Activated CD4-positive, alpha-beta T cell treated with anti-CD3 and anti-CD28 coated beads, Interleukin-2, amount 50 U/mL, for 24 hours (primary cell): ENCODE measurements around the gene UBAC1.
"Not testable (repeated sequence)": the region's sequence is repeated elsewhere in the genome, so short reads cannot be mapped to it uniquely, and the experiment has no call there.

ENCODE experiments used
- DNase-seq, 2 donors: peaks; one replicate each; pipeline ENCODE4 v3.0.0-alpha.2; 2020; ENCODE audit warnings: low read depth in 1 of 2, low spot score in 1 of 2

Gene UBAC1

DNA sequence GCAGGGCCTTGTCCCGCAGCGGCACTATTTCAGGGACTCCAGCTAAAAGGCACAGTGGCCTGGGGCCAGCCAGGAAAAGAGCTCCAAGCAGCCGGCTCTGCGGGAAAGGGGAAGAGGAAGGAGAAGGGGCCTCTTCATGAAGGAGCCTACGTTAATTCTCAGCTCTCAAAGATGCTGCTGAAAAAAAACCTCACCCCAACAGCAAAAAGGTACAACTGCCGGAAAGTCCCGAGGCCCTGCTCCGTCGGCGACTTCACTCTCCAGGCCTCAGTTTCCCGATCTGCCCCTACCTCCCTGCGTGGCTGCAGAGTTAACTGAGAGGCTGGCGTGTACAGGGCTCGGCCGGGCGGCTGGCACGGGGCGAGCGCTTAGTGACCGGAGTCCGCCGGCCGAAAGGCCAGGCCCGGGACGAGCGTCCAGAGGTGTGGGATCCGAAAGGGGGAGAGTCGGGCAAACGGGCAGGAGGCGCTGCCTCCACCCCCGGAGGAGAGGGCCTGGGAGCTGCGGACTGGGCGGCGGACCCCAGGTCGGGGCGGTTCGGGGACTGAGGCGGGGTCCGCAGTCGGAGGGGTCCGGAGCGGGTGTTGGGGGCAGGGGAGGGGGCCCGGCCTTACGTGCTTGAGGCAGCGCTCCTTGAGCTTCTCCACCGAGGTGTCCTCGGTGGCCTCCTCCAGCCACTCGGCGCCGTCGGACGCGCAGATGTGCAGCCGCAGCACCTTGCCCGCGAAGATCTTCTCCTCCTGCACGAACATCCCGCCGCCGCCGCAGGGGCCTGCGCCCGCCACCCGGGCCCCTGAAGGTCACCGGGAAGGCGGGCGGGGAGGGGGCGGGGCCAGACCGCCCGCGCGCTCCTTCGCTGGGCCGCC lies 529 bp downstream of the UBAC1 start:
- DNase-seq: no peak

DNA sequence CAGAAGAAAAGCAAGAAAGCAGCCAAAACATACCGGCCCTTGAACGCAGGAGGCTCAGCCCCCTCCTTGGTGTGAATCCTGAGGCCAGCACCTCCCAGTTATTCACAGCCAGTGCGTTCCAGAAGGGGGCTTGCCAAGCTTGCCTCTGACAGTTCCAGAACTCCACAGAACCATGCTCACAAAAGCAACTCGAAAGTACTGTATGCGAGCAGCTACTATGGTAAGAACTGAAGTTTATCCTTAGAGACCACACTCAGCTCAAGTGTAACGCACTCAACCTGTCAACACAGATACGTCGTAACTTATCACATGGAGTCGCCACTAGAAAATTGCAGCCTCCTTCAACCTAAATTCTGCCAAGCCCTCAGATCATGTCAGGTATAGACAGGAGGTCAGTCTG lies 1.4 kb downstream of the UBAC1 start:
- no peak for DNase-seq

DNA sequence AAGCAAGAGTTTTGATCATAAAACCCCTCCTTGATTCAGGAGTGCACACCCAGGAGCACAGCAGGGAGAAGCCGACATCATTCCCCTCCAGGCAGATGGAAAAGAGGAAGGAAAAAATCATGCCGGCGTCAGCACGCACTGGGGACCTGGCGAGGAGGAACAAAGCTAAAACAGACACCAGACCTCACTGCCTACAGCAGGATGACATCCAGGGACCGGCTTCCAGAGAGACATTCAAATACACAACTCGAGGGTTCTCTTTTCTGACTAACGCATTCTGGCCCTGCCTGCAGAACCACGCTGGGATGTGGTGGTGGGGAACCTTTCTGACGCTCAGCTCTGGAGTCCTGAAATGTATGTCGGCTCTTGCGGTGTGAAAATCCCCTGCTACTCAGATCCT lies 2.7 kb downstream of the UBAC1 start:
- no peak for DNase-seq

DNA sequence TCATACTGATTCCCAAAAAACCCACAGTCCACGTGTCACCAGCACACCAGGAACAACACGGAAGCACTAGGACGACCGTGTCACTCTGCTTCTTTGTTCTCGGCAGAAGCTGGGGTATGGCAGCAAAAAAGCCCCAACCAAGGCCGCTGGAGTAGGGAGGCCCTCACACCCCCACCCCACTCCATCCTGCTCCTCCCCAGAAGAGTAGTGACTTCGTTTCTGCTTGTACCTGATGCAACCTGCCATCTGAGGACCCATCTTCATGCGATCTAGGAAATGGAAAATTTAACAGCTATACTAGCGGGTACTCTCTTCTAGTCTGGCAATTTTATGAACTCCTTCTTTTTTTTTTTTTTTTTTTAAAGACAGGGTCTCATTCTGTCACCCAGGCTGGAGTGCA lies 3.7 kb downstream of the UBAC1 start:
- no peak for DNase-seq

DNA sequence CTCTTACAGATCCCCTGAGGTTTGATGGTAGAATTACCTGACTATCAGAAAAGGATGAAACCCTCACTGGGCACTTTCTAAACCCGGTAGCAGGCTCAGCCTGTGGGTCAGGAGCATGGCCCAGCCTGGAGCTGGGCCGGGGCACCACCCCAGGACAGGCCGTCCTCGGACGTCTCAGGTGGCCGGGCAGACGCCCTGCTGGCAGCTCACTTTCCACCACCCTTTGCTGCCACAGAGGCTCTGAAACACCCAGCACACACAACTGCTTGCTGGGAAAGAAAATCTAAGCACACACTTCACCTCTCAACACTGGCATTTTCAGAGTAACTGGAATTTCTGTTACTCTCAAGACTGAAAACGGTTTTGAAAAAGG lies 4.4 kb downstream of the UBAC1 start:
- DNase-seq: no peak

DNA sequence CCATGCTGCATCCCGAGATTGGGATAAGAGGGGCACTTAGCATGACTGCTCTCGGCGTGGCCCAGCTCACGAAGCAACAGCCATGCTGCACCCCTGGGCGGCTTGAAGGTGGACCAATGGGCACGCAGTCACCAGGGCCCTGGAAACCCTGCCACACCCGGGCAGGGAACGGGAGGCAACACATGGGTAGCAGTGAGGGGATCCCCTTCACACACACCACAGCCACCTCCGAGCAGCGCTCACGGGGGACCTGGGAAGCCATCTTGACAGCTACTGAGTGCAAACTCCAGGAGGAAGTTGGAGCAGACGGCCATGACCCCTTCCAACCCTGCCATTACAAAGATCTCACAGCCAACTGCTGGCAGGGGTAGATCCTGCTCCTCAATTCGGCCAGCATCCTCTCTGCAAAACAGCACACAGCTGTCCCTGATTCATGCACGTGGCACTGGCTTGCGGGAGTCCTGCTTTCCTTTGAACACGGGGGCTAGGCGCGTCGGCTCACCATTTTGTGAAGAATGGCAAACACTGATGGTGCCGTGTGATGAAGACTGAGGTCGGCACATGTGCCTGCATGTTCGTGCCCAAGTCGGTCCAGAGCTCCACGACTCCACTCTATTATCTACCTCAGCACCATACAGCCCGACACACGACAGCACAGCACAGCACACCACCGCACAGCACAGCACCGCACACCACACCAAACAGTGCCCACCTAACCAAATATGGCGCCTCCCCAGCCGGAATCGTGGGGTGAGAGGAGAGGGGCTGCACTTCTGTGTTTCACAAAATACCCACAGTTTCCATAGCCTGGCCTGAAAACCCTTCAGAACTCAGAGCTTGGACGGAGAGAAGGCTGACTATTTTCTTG lies 5.0 kb downstream of the UBAC1 start:
- DNase-seq: no peak

DNA sequence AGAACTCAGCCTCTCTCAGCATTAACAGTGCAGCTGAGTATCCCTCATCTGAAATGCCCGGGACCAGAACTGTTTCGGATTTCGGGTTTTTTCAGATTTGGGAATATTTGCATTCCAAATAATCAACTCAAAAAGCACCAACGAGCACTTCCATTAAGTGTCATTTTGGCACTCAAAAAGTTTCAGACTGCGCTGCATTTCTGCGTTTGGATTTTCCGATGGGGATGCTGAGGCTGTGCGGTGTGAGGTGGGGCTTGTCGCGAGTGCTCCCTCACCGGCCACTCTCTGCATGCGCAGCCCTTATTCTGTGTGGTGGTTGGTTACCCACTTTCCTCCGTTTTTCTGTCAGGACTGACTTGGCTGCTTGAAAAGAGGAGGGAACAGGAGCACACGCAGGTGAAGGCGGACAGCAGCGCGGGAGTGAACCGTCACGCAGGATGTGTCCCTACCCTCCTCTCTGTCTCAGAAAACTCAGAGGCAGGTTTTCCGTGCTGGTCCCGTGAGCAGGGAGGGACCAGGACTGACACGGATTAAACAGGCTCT lies 8.4 kb downstream of the UBAC1 start:
- no peak for DNase-seq

DNA sequence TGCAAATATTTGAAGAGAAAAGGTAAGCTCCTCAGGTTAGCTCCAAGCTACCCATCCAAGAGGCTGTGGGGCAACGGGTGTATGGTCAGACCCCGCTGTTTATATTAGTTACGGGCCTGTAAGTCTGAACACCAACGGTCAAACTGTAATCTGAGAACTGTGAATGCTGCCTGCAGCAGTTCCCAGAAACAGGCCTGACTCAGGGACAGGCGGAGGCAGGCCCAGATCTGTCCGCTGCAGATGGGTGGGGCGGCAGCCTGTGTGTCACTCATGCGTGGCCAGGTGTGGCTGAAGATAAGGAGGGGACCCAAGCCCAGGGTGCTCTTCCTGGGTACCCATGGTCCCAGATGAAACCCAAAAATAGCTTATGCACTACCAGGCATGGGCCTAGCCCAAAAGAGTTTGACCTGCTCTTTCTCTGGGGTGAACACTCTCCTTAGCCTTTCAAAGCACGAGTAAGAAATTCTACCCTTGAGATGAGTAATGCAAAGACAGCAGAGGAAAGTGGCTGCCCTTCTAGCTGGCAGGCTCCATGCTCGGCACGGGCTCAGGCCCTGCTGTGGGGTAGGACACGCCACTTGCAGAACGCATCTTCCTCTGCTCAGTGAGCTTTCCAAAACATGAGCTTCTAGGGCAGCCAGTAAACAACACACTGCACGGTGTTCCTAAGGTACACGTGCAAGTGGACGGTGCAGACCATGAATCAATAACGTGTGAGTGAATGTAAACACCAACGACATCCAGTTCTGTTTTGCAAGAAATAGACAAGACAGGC lies 9.1 kb downstream of the UBAC1 start:
- no peak for DNase-seq

DNA sequence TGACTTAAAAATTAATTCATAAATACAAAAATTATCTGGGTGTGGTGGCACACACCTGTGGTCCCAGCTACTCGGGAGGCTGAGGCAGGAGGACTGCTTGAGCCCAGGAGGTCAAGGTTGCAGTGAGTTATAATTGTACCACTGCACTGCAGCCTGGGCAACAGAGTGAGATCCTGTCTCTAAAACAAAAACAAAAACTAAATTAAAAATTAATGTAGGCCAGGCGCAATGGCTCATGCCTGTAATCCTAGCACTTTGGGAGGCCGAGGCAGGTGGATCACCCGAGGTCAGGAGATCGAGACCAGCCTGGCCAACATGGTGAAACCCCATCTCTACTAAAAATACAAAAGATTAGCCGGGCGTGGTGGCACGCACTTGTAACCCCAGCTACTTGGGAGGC lies 9.9 kb downstream of the UBAC1 start:
- not testable (repeated sequence) for DNase-seq

DNA sequence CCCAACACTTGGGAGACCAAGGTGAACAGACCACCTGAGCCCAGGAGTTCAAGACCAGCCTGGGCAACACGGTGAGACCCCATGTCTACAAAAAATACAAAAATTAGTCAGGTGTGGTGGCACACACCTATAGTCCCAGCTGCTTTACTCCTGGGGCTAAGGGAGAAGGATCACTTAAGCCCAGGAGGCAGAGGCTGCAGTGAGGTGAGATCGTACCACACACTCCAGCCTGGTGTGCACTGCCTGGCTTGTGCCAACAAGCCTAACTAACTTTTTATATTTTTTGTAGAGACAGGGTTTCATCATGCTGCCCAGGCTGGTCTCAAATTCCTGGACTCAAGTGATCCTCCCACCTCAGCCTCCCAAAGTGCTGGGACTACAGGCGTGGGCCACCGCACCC lies 10.3 kb downstream of the UBAC1 start:
- DNase-seq: not testable (repeated sequence)

DNA sequence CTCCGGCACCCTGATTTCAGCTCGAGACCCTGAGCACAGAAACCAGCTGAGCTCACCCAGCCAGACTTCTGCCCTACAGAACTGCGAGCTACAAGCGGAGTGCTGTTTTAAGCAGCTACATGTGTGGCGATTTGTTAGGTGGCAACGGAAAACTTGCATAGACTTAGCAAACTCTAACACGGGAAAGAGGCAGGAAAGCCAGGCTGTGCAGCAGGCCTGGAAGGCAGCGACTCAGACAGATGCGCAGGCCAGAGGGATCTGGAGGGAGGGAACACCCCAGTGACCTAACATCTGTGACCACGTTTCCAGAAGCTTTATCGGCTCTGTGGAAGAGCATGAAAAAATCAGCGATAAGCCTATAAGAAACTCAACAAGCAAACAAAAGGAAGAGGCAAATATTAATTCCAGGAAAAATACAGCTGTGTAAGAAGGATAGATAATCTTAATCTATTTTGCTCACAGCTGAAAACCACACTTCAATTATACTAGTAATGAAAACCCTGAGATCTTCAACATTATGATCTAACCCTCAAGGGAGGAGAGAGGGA lies 11.0 kb downstream of the UBAC1 start:
- no peak for DNase-seq

DNA sequence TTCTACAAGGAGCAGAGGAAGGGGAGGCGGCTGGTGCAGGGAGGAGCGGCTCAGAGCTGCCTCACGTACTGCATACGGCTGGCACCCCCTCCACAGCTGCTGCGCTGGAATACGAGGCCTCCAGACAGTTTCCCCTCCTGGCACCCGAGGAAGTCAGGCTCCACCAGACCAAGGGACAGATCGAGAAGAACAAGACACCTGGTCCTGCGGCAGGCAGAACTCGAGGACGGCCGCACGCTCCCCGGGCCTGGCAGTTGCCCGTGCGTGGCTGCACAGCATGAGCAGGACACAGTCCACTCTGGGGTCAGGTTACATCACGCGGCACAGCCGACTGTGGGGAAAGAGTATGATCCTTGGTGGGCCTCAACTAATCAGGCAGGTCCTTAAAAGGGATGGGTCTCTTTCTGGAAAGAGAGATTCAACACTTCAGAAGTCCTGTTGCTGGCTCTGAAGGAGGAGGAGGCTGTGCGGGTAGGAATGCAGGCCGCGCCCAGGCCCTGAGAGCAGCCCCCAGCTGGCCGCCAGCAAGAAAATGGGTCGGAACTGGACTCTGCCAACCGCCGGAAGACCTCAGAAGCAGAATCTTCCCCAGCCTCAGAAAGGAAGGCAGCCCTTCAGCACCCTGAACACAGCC lies 11.6 kb downstream of the UBAC1 start:
- DNase-seq: no peak

DNA sequence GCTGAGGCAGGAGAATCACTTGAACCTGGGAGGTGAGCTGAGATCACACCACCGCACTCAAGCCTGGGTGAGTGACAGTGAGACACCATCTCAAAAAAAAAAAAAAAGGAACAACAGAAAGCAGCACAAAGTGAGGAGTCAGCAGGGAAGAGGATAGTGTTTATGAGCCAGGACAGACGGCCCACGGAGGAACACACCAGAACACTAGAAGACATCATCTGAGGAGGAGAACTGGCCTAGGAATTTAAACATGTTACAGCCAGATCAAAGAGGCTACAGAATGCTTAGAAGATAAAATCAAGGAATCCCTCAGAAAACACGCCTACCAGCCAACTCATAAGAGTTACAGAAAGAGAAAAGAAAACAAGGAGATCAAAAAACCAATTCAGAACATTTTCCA lies 12.2 kb downstream of the UBAC1 start:
- no peak for DNase-seq

DNA sequence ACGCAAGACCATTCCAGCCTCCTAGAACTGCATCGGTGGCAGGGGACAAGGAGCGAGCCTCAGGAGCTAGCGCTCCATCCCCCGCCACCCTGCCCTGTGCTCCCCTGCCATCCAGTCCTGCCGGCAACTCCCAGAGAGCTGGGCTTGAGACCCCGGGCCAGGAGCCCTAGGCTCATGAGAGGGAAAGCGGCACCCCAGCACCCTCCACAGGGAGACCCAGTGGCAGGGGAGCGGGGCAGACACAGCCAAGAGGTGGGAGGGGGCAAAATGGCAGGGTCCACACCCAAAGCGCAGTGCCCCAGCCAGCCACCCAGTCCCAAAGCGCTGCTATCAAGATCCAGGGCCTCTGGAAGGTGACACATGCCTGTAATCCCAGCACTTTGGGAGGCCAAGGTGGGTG lies 12.7 kb downstream of the UBAC1 start:
- DNase-seq: no peak

DNA sequence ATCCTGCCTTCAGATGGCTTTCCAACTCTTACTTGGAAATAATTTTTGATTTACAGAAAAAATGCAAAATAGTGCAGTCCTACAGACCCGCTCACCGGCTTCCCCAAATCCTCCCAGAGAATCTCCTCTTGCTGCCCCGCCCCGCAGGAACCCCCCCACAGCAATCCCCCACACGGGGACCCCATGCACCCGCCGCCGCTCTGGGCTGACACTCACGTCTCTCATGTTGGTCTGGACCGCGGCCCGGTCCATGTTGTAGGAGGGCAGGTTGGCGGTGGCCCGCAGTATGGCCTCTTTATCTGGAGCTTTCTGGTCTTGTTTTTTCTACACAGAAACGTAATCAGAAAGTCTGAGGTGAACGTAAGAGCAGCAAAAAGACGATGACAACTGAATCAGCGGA lies 13.6 kb downstream of the UBAC1 start:
- no peak for DNase-seq

DNA sequence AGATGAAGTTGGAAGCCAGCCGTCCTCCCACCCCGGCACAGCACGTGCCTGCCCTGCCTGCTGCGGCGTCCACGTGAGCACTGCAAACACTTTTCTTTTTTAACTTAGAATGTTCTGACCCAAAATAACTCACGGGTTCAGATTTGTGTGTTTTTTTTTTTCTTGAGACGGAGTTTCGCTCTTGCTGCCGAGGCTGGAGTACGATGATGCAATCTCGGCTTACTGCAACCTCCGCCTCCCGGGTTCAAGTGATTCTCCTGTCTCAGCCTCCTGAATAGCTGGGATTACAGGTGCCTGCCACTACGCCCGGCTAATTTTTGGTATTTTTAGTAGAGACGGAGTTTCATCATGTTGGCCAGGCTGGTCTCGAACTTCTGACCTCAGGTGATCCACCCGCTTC lies 14.1 kb downstream of the UBAC1 start:
- not testable (repeated sequence) for DNase-seq

DNA sequence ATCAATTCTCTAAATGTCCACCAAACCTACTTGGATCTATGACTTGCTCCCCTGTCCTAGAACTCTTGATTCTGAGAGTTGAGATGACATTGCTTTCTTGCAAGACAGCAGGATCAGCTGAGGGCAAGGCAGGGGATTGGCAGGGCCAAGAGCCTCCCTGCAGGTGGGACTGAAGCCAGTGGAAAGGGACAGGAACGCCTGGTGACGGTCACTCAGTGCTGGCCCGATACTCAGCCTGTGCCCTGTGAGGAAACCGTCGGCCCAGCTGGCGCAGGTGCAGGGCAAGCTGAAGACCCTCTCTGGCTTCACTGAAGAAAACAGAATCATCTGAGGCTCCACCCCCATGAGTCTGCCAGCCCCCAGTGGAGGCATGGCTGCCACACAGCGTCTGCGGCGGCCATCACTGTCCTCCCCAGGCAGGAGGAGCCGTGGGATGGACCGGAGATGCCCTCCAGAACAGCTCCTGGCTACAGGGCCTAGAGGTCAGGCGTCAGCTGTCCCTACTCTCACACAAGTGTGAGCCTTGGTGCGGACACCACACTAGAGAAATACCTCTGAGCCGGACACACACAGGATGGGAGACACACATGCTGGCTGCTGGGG lies 14.7 kb downstream of the UBAC1 start:
- no peak for DNase-seq

DNA sequence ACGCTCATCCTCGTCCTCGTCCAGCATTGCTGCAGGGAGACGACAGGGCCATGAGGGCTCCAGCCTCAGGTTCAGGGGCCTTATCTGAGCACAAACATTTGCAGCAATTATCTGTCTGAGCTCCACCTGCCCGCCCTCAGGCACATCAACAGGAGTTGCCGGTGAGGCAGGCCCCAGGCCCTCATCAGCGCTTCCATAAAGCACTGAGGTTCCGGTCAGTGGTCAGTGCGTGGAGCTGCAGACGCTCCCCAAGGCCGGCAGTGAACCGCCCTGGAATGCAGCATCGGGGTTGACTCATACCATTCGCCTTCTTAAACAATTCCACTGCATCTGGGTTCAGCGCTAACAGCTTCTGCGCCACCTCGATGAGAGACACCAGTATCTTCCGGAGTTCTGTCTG lies 15.2 kb downstream of the UBAC1 start:
- no peak for DNase-seq

DNA sequence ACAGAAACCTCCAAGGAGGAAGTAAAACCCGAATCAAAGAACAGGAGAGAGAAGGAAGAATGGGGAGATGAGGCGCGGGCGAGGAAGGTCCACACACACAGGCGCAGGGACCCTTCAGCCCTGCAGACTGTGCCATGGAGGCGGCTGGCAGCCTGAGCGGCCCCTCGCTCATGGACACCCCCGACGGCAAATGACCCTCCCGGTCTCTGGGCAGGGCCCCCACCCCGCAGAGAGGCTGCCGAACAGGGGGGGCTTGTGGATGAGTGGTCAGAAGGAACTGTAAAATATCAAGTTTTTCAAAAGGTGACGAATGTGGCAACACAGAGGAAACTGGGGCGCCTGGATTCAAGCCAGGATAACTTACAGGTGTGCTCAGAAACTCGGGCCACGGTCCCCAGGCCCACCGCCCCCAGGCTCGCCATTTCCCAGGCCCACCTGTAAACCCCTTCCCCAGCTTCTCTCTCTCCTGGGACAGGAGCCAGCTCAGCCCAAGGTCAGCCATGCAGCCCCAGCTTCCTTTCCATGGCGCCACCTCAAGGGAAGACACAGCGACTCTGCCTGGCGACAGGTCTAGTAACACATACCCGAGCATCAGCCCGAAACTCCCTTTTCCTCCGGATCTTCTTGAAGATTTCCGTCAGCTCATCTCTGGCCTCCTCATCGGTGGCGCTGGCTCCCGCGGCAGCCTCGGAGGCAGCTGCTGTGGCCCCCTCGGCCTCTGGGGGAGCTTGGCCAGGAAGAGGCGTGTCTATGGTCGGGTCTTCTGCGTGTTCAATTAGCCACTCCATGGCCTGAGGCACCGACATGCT lies 16.5 kb downstream of the UBAC1 start:
- DNase-seq: no peak
